Breast epithelium (tissue), 3 donors: ENCODE results near the gene TCERG1L.

Experiments used
- CTCF ChIP-seq, 3 donors: fragments of 450-650 bp; IDR thresholded peaks; one replicate each; pipeline ENCODE4 v1.5.1; 2016 to 2017; ENCODE audit warnings: antibody characterized with exemption in 3 of 3, mild to moderate bottlenecking in 3 of 3, moderate library complexity in 3 of 3
- POLR2A ChIP-seq: fragments of 450-650 bp; IDR thresholded peaks from one replicate; pipeline ENCODE4 v1.6.1; 2016; ENCODE audit warnings: antibody characterized with exemption, mild to moderate bottlenecking, moderate library complexity
- POLR2AphosphoS5 ChIP-seq, 3 donors: sonication (generic); formaldehyde crosslinking; IDR thresholded peaks; one replicate each; pipeline ENCODE4 v1.6.1; 2017; ENCODE audit warnings: antibody characterized with exemption in 3 of 3

- TF ChIP-seq CTCF (IDR thresholded peaks at IDR 0.05) (no peak), POLR2A (no peak), POLR2AphosphoS5 (IDR thresholded peaks at IDR 0.05) (no peak)
These were observed 12.4 kb upstream of the TCERG1L start for GRCh38 chr10:131323880-131324279.
